ENCODE data around the gene PLPP6. TPM values are rescaled to one million over a fixed set of nuclear protein-coding genes. Genes with fewer than 3 reads are reported as not detected.

PLPP6 gene
- total RNA-seq (10 to 100 TPM in 1 of 2 donors, 1 to 10 TPM in 1; 9.5 to 10.4 TPM), polyA plus RNA-seq (ENCODE audit: insufficient read depth, low read depth, low replicate concordance) (10.8 TPM)
- long read RNA-seq, donor 1, transcript PLPP6-201 (1 exons, 2,944 nt), result major isoform, 16 of 16 reads
- long read RNA-seq, donor 1, partial matches to known transcripts, result 0 of 16 reads
- long read RNA-seq, donor 1, other reads (novel, unspliced or antisense), result 0 of 16 reads
- long read RNA-seq, donor 2, transcript PLPP6-201 (1 exons, 2,944 nt), result major isoform, 6 of 6 reads
- long read RNA-seq, donor 2, partial matches to known transcripts, result 0 of 6 reads
- long read RNA-seq, donor 2, other reads (novel, unspliced or antisense), result 0 of 6 reads

- 2% methylated on average over 16 to 67 of the region's 70 CpGs for WGBS, 2 donors
- no peaks in the 10 kb centered on the region for H3K36me3 ChIP-seq (ENCODE audit: low read depth, missing control alignments)
- TF ChIP-seq POLR2A (IDR thresholded peaks at IDR 0.05) (no peak), CTCF (IDR thresholded peaks at IDR 0.05) (peak; percentile 31 to 58 (median 47))
- peak within 1 kb of the TSS; percentile 77 to 81 for H3K4me3 ChIP-seq
- H3K4me1 ChIP-seq, result no peaks in the 10 kb centered on the region
- no peaks in the 10 kb centered on the region for H3K9me3 ChIP-seq
- intact Hi-C loops (cut with DNase I; ENCODE audit: low total_unique reads), result loop anchor here (5.0 kb wide), 1 partner anchor 80 kb away; the partner anchor contains the start of gene AK3
- DNase-seq, result peak; percentile 91
- no peaks in the 10 kb centered on the region for H3K27me3 ChIP-seq
- peak within 1 kb of the TSS; percentile 69 to 84 for H3K27ac ChIP-seq
Measured at GRCh38 chr9:4662108-4662988, at the start of gene PLPP6. Gene PLPP6 (plus strand): TSS chr9:4662294. CDS start chr9:4662376, 82 bp downstream.

GRCh38 chr9:4614627-4615026 lies 47.5 kb upstream of the PLPP6 start:
- H3K27ac ChIP-seq, result no peak overlapping the region
- no peaks in the 10 kb centered on the region for H3K9me3 ChIP-seq
- no peak for TF ChIP-seq CTCF (IDR thresholded peaks at IDR 0.05)
- TF ChIP-seq POLR2A (IDR thresholded peaks at IDR 0.05), result no peak
- no peak for DNase-seq
- 91 to 100% methylated on average over 1 of the region's 1 CpG for WGBS, 2 donors
- H3K4me3 ChIP-seq, result no peak overlapping the region
- intact Hi-C loops (cut with DNase I; ENCODE audit: low total_unique reads), result no loop called here
- H3K4me1 ChIP-seq, result no peaks in the 10 kb centered on the region
- H3K27me3 ChIP-seq, result no peaks in the 10 kb centered on the region
- H3K36me3 ChIP-seq (ENCODE audit: low read depth, missing control alignments), result no peaks in the 10 kb centered on the region

GRCh38 chr9:4615251-4615650 lies 46.8 kb upstream of the PLPP6 start:
- Histone ChIP-seq H3K27me3 (no peaks in the 10 kb centered on the region), H3K9me3 (no peaks in the 10 kb centered on the region), H3K4me3 (no peak overlapping the region), H3K36me3 (ENCODE audit: low read depth, missing control alignments) (no peaks in the 10 kb centered on the region), H3K27ac (no peak overlapping the region), H3K4me1 (no peaks in the 10 kb centered on the region)
- no peak for TF ChIP-seq POLR2A (IDR thresholded peaks at IDR 0.05)
- TF ChIP-seq CTCF (IDR thresholded peaks at IDR 0.05), result no peak
- DNase-seq, result no peak
- intact Hi-C loops (cut with DNase I; ENCODE audit: low total_unique reads), result no loop called here
- 55 to 73% methylated on average over 4 of the region's 4 CpGs for WGBS, 2 donors

- Histone ChIP-seq H3K9me3 (no peaks in the 10 kb centered on the region), H3K27ac (no peak overlapping the region), H3K4me3 (no peak overlapping the region), H3K36me3 (ENCODE audit: low read depth, missing control alignments) (no peaks in the 10 kb centered on the region), H3K27me3 (no peaks in the 10 kb centered on the region), H3K4me1 (no peaks in the 10 kb centered on the region)
- WGBS, 2 donors, result 84 to 97% methylated on average over 5 of the region's 5 CpGs
- intact Hi-C loops (cut with DNase I; ENCODE audit: low total_unique reads), result no loop called here
- TF ChIP-seq POLR2A (IDR thresholded peaks at IDR 0.05) (no peak), CTCF (IDR thresholded peaks at IDR 0.05) (no peak)
- no peak for DNase-seq
Measured at GRCh38 chr9:4615778-4616177, 46.3 kb upstream of the PLPP6 start.

Measured in testis (tissue), 5 donors.